ENCODE results near the gene TRIM40.

DNA sequence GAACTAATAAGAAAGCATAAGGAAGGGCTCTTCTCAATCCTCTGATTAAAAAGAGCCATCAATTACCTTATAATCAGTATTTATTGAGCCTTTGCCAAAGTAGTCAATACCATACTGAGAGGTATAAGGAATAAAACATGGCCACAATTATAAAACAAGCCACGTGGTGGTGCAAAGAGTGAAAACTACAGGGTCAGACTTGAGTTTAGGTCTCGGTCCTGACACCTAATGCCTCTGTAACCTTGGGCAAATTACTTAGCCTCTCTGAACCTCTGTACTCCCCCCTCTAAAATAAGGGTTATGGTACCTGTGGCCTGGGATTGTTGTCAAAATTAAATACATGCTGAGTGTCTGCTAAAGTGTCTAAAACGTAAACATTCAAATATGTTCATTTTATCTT, 13.3 kb downstream of the TRIM40 start:
- TF ChIP-seq TCF7L2 (IDR thresholded peaks at IDR 0.05; ENCODE audit: borderline replicate concordance, extremely low read depth, insufficient read depth, insufficient read length), result no peak
- no peak for TF ChIP-seq RAD21 (IDR thresholded peaks at IDR 0.05; ENCODE audit: low read depth)
- no peak for TF ChIP-seq EGR1 (IDR thresholded peaks at IDR 0.05; ENCODE audit: low read depth)
- TF ChIP-seq, protein P1, sequence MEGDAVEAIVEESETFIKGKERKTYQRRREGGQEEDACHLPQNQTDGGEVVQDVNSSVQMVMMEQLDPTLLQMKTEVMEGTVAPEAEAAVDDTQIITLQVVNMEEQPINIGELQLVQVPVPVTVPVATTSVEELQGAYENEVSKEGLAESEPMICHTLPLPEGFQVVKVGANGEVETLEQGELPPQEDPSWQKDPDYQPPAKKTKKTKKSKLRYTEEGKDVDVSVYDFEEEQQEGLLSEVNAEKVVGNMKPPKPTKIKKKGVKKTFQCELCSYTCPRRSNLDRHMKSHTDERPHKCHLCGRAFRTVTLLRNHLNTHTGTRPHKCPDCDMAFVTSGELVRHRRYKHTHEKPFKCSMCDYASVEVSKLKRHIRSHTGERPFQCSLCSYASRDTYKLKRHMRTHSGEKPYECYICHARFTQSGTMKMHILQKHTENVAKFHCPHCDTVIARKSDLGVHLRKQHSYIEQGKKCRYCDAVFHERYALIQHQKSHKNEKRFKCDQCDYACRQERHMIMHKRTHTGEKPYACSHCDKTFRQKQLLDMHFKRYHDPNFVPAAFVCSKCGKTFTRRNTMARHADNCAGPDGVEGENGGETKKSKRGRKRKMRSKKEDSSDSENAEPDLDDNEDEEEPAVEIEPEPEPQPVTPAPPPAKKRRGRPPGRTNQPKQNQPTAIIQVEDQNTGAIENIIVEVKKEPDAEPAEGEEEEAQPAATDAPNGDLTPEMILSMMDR (IDR thresholded peaks at IDR 0.05 in 2 of 3, conservative IDR thresholded peaks at IDR 0.05 in 1 of 3; ENCODE audit: borderline replicate concordance in 1 of 3, insufficient read depth in 1 of 3, low read depth in 2 of 3, low read length in 2 of 3), result no peak
- no peak for TF ChIP-seq EZH2phosphoT487 (IDR thresholded peaks at IDR 0.05; ENCODE audit: borderline replicate concordance)
- TF ChIP-seq JUND (IDR thresholded peaks at IDR 0.05), result no peak
- TF ChIP-seq, protein P2, sequence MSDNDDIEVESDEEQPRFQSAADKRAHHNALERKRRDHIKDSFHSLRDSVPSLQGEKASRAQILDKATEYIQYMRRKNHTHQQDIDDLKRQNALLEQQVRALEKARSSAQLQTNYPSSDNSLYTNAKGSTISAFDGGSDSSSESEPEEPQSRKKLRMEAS (IDR thresholded peaks at IDR 0.05), result no peak

Measured in HCT116 (cell line).